K562 (cell line): ENCODE measurements around the gene CORO2A. TPM values are rescaled to one million over a fixed set of nuclear protein-coding genes. Genes with fewer than 3 reads are reported as not detected.

ENCODE experiments used
- DACH1 ChIP-seq: fragments of 450-650 bp; IDR thresholded peaks from 2 replicates; pipeline ENCODE4 v1.6.1; 2018; ENCODE audit not compliant: partially characterized antibody
- ETV5 ChIP-seq: sonication (generic); formaldehyde crosslinking; IDR thresholded peaks from 2 replicates; pipeline ENCODE4 v1.4.0; 2020; ENCODE audit warnings: low read depth, mild to moderate bottlenecking, missing genetic modification reagents
- FOXK1 ChIP-seq: sonication (generic); formaldehyde crosslinking; IDR thresholded peaks from 2 replicates; pipeline ENCODE4 v1.8.0; 2022; ENCODE audit warnings: missing genetic modification reagents, mild to moderate bottlenecking, borderline replicate concordance
- FOXK2 ChIP-seq, 2 experiments: fragments of 450-650 bp; IDR thresholded peaks in 1 of 2; conservative IDR thresholded peaks in 1 of 2; 2 replicates each; pipeline ENCODE4 v1.6.1; 2016; ENCODE audit warnings: low read depth in 2 of 2, mild to moderate bottlenecking in 1 of 2
- MEIS2 ChIP-seq: fragments of 450-650 bp; IDR thresholded peaks from 2 replicates; pipeline ENCODE4 v1.6.1; 2014; ENCODE audit warnings: mild to moderate bottlenecking; ENCODE audit not compliant: partially characterized antibody
- NBN ChIP-seq: fragments of 450-650 bp; IDR thresholded peaks from 2 replicates; pipeline ENCODE4 v1.6.1; 2016; ENCODE audit warnings: low read depth, mild to moderate bottlenecking
- POLR2A ChIP-seq: fragments of 450-650 bp; conservative IDR thresholded peaks from 2 replicates; pipeline ENCODE4 v1.6.1; 2016
- STAT5B ChIP-seq: fragments of 250-450 bp; sonication (Bioruptor Pico); IDR thresholded peaks from 2 replicates; pipeline ENCODE4 v1.8.0; 2021; ENCODE audit warnings: mild to moderate bottlenecking, inconsistent platforms
- TFAM ChIP-seq: fragments of 250-450 bp; sonication (Bioruptor Pico); conservative IDR thresholded peaks from 2 replicates; pipeline ENCODE4 v1.5.0; 2021; ENCODE audit warnings: mild to moderate bottlenecking, moderate library complexity
- YY1 ChIP-seq, 3 experiments: IDR thresholded peaks; 2 replicates each; pipeline ENCODE4 v1.6.1; 2011; ENCODE audit warnings: low read length in 2 of 3, mild to moderate bottlenecking in 2 of 3, moderate library complexity in 2 of 3, borderline replicate concordance in 1 of 3, control low read depth in 1 of 3, low read depth in 1 of 3; ENCODE audit not compliant: insufficient read depth in 3 of 3, insufficient replicate concordance in 2 of 3, control insufficient read depth in 1 of 3, insufficient read length in 1 of 3; ENCODE audit errors: extremely low read depth in 1 of 3
- ZNF324 ChIP-seq: fragments of 250-450 bp; sonication (Bioruptor Pico); IDR thresholded peaks from 2 replicates; pipeline ENCODE4 v1.4.0; 2020; ENCODE audit warnings: mild to moderate bottlenecking
- ZNF707 ChIP-seq: fragments of 250-450 bp; sonication (Bioruptor Pico); conservative IDR thresholded peaks from 2 replicates; pipeline ENCODE4 v1.8.0; 2022; ENCODE audit warnings: inconsistent platforms, mild to moderate bottlenecking, moderate library complexity
- polyA plus RNA-seq, 8 experiments: library from polyadenylated mRNA; depleted of rRNA in 4 of 8; stranded (reverse) in 5 of 8; unstranded in 3 of 8; fragments of >200 nt; fragmentation: Nextera tagmentation in 2 of 8; fragmentation: Illumina TruSeq in 1 of 8; extraction: Ambion mirVana in 2 of 8; extraction: Trizol in 1 of 8; gene quantifications; 2 replicates each; pipeline versions ENCODE4 v1.2.1 to v1.2.3, GENCODE V29; 2011 to 2014; ENCODE audit warnings: inconsistent platforms in 1 of 8, missing spikeins in 1 of 8
- total RNA-seq, 7 experiments: library from RNA; depleted of rRNA in 6 of 7; stranded (reverse); fragments of >200 nt in 6 of 7; fragmentation: Illumina TruSeq in 2 of 7; extraction: Trizol in 2 of 7; gene quantifications; 2 replicates each; pipeline versions ENCODE4 v1.2.1 to v1.2.3, GENCODE V29; 2011 to 2021; ENCODE audit warnings: low replicate concordance in 1 of 7
- TF ChIP-seq, protein P1 (sequence below), 2 experiments: fragments of 450-650 bp in 1 of 2; IDR thresholded peaks; 2 replicates each; pipeline ENCODE4 v1.6.1; 2011 to 2017; ENCODE audit warnings: low read depth in 2 of 2, antibody characterized with exemption in 1 of 2, borderline replicate concordance in 1 of 2, low read length in 1 of 2, mild to moderate bottlenecking in 1 of 2, mixed read lengths in 1 of 2; ENCODE audit not compliant: control insufficient read depth in 1 of 2
- TF ChIP-seq, protein P2 (sequence below), 2 experiments: IDR thresholded peaks; 2 replicates each; pipeline ENCODE4 v1.6.1; 2011; ENCODE audit warnings: borderline replicate concordance in 1 of 2, control low read depth in 1 of 2, low read depth in 1 of 2, low read length in 1 of 2, mild to moderate bottlenecking in 1 of 2, mixed read lengths in 1 of 2, moderate library complexity in 1 of 2; ENCODE audit not compliant: insufficient read depth in 1 of 2, insufficient read length in 1 of 2, poor library complexity in 1 of 2, severe bottlenecking in 1 of 2; ENCODE audit errors: extremely low read depth in 1 of 2
- TF ChIP-seq, protein P3 (sequence below): fragments of 450-650 bp; formaldehyde crosslinking; IDR thresholded peaks from 2 replicates; pipeline ENCODE4 v1.4.0; 2020; ENCODE audit warnings: mild to moderate bottlenecking, moderate library complexity
- TF ChIP-seq, protein P4 (sequence below): fragments of 200-800 bp; sonication (Bioruptor generic); IDR thresholded peaks from 2 replicates; pipeline ENCODE4 v1.6.1; 2017; ENCODE audit warnings: missing genetic modification characterization, missing compliant biosample characterization

Gene CORO2A
- total and polyA plus RNA-seq, 9 of the 15 experiments (the other 6 are each of a cell fraction or from before 2014, with no cell fraction given): 9.5 to 26.6 (median 18.0) TPM

DNA sequence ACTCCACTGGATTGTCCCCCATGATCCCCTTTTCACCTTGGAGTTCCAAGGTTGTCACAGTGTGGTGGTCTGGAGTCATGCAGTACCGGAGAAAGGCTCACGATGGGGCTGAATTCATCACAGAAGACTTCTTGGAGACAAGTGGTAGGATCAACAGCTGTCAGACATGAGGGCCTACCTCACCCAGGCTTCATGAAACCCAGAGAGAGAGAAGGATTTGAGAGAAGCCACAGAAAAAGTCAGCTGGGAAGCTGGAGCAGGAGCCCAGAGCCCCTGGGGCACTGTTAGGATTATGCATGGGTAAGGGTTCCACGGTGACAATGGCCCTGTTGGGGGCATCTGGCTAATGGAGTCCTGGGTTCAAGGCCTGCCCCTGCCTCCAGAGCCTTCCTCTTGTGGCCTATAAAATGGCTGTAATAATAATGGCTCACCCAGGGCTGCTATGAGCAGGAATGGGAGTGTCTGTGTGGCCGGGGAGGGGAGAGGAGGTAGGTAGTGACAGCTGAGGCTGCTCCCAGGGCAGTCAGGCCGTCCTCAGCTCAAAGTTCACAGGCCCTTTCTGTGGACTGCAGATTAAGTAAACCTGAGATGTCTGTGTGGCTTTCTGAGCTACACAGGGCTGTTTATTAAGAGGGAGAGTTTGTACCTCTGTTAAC is 74.3 kb downstream of the CORO2A start (continued):
- TF ChIP-seq STAT5B (no peak), DACH1 (peak; percentile 74), POLR2A (no peak), NBN (no peak), ZNF707 (CRISPR knock-in tag) (no peak), YY1 (IDR thresholded peaks at IDR 0.05; ENCODE audit: borderline replicate concordance in 1 of 3, control insufficient read depth in 1 of 3, extremely low read depth in 1 of 3, insufficient read depth in 3 of 3, insufficient read length in 1 of 3, insufficient replicate concordance in 2 of 3, low read depth in 1 of 3, low read length in 2 of 3) (peak in 1 of 3 experiments; percentile 19), ETV5 (no peak), FOXK2 (conservative IDR thresholded peaks at IDR 0.05 in 1 of 2, IDR thresholded peaks at IDR 0.05 in 1 of 2; ENCODE audit: low read depth in 2 of 2) (0 out of 4 replicates have a peak, but pooled peaks of 1 of the 2 experiments have one; percentile 13), TFAM (CRISPR knock-in tag) (no peak), ZNF324 (CRISPR knock-in tag) (no peak), MEIS2 (peak; percentile 41), FOXK1 (CRISPR knock-in tag) (0 out of 2 replicates have a peak, but pooled peaks have one; percentile 11)
- TF ChIP-seq, protein P1, sequence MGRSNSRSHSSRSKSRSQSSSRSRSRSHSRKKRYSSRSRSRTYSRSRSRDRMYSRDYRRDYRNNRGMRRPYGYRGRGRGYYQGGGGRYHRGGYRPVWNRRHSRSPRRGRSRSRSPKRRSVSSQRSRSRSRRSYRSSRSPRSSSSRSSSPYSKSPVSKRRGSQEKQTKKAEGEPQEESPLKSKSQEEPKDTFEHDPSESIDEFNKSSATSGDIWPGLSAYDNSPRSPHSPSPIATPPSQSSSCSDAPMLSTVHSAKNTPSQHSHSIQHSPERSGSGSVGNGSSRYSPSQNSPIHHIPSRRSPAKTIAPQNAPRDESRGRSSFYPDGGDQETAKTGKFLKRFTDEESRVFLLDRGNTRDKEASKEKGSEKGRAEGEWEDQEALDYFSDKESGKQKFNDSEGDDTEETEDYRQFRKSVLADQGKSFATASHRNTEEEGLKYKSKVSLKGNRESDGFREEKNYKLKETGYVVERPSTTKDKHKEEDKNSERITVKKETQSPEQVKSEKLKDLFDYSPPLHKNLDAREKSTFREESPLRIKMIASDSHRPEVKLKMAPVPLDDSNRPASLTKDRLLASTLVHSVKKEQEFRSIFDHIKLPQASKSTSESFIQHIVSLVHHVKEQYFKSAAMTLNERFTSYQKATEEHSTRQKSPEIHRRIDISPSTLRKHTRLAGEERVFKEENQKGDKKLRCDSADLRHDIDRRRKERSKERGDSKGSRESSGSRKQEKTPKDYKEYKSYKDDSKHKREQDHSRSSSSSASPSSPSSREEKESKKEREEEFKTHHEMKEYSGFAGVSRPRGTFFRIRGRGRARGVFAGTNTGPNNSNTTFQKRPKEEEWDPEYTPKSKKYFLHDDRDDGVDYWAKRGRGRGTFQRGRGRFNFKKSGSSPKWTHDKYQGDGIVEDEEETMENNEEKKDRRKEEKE (IDR thresholded peaks at IDR 0.05; ENCODE audit: borderline replicate concordance in 1 of 2, control insufficient read depth in 1 of 2, low read depth in 2 of 2, low read length in 1 of 2): no peak
- TF ChIP-seq, protein P2, sequence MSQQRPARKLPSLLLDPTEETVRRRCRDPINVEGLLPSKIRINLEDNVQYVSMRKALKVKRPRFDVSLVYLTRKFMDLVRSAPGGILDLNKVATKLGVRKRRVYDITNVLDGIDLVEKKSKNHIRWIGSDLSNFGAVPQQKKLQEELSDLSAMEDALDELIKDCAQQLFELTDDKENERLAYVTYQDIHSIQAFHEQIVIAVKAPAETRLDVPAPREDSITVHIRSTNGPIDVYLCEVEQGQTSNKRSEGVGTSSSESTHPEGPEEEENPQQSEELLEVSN (IDR thresholded peaks at IDR 0.05; ENCODE audit: borderline replicate concordance in 1 of 2, extremely low read depth in 1 of 2, insufficient read depth in 1 of 2, insufficient read length in 1 of 2, low read depth in 1 of 2, low read length in 1 of 2, poor library complexity in 1 of 2, severe bottlenecking in 1 of 2): no peak
- TF ChIP-seq, protein P3, sequence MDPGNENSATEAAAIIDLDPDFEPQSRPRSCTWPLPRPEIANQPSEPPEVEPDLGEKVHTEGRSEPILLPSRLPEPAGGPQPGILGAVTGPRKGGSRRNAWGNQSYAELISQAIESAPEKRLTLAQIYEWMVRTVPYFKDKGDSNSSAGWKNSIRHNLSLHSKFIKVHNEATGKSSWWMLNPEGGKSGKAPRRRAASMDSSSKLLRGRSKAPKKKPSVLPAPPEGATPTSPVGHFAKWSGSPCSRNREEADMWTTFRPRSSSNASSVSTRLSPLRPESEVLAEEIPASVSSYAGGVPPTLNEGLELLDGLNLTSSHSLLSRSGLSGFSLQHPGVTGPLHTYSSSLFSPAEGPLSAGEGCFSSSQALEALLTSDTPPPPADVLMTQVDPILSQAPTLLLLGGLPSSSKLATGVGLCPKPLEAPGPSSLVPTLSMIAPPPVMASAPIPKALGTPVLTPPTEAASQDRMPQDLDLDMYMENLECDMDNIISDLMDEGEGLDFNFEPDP (CRISPR knock-in tag): no peak
- TF ChIP-seq, protein P4, sequence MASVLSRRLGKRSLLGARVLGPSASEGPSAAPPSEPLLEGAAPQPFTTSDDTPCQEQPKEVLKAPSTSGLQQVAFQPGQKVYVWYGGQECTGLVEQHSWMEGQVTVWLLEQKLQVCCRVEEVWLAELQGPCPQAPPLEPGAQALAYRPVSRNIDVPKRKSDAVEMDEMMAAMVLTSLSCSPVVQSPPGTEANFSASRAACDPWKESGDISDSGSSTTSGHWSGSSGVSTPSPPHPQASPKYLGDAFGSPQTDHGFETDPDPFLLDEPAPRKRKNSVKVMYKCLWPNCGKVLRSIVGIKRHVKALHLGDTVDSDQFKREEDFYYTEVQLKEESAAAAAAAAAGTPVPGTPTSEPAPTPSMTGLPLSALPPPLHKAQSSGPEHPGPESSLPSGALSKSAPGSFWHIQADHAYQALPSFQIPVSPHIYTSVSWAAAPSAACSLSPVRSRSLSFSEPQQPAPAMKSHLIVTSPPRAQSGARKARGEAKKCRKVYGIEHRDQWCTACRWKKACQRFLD: 0 out of 2 replicates have a peak, but pooled peaks have one; percentile 17
